GM19099 (cell line): ENCODE results near the gene CSNK1G3.

ENCODE experiments used
- POLR2A ChIP-seq: IDR thresholded peaks from 3 replicates; pipeline ENCODE4 v1.6.1; 2011; ENCODE audit warnings: low read depth; ENCODE audit not compliant: insufficient read length; ENCODE audit errors: extremely low read depth

The CSNK1G3 gene

DNA sequence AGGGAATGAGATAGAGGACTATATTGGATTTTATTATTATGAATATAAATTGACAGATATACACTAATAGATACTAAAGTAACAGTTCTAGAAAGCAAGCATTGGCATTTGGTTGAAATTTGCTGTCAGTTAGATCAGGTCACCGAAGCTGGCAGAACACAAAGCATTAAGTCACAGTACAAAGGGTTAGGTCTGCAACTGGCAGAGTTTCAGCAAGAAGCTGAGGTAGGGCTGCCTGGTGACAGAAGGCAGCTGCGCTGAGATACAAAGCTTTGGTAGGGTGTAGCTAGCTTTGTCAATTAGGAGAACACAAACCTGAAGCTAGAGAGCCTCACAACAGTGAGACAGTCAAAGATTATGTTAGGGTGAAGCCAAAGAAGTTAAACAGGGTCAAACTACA is 6.3 kb upstream of the CSNK1G3 start:
- no peak for TF ChIP-seq POLR2A

DNA sequence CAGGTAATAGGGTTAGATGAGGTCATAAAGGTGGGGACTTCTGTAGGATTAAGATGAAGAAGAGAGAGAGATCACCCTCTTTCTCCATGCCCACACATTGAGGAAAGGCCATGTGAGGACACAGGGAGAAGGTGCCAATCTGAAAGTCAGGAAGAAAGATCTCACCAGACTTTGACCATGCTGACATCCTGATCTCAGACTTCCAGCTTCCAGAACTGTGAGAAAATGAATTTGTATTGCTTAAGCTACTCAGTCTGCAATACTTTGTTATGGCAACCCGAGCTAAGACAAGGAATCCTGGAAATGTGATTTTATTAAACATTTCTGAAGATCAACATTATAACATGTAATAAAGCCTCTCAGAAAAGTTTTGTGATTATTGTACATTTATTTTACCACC is 3.5 kb upstream of the CSNK1G3 start:
- no peak for TF ChIP-seq POLR2A

DNA sequence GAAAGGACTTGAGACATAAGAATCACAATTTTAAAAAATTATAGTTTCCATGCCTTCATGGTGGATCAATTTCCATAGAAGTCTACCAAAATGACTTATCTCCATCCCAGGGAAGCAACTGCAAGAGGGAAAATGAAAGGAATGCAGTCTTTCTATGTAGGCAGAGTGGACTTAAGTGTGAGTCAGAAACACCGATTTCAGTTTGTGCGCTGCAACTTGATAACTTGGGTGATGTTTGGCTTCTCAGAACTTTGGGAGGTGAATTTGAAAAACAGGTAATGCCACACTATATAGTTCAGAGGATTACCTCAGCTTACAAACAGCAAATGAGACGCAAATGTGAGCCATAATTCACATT is 708 bp upstream of the CSNK1G3 start:
- no peak for TF ChIP-seq POLR2A

DNA sequence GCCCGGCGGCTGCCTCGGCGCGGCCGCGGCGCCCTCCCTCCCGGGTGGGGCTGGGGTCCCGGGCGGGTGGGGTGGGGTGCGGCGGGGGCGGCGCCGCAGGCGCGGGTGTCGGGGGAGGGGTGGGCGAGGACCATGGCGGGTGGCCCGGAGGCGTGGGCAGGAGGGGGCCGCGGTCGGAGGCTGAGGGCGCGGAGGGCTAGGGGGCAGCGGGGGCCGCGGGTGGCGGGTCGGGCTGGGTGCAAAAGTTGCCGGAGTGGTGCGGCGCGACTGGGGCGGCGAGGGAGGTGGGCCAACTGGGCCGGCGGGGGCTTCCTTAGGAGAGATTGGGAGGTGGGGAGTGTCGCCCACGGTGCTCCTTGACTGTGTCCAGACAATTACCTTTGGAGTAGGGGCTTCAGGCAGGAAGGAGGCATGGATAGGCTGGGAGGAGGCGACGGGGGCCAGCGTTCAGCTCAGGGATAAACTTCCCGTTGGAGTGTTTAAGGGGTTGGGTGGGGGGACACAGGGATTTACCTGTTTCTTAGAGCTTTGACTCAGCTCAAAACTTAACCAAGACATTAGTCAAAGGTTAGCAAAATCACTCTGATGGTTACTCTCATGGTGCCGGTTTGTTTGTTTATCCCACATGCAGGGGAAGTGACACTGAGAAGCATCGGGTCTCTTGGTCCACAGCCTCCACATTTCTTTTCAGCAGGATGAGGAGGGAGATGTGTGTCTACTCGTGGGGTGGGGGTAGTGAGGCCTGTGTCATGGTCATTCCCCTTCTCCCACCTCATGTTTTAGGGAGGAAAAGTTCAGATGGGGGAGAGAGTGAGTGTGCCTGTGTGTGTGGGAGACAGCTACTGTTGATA is 859 bp downstream of the CSNK1G3 start:
- no peak for TF ChIP-seq POLR2A

DNA sequence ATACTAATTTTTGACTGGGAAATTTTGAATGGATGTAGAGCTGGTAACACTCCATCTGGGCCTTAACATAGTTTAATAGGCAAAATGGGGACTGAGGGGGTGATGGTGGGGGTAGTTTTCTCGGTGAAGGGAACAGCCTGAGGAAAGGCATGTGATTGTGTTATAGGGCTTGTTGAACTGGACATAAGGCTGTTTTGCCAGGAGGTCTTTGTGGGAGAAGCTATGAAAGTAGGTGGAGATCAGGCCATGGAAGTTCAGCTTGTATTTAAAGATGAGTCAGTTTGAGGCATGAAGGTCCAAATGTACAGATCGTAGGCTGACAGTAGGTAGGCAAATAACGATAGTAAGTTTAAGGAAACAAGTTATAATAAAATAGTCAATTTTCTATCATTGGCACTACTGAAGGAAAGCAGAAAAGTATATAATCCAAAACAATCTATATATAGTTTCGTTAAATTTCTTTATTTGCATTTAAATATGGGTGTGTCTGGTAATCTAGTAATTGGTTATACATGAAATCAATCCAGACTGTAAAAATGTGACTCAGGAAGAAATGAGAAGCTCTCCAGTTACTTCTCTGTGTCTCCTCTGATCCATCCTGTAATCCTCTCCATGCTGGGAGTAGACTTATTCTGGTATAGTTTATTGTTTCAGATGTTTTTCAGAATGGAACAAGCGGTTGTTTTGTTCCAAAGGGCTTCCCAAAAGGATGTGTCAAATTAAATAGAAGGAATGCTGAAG is 2.8 kb downstream of the CSNK1G3 start:
- no peak for TF ChIP-seq POLR2A

DNA sequence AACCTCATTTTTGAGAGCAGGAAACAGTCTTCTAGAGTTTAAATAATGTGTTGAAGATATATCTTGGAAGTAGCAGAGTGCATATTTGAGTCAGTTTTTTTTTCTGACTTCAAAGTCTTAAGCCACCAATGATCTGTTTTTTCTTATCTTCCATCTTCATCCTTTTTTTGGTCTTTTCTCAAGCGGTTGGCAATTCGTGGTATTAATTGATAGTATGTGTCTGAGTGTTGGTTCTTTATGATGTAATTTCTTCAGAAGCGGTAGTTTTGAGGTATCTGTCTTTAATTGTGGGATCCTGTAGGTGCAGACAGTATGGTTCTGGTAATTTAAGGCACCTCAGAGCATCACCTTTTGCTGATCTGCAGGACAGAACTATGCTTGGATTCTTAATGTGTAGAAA is 3.9 kb downstream of the CSNK1G3 start:
- no peak for TF ChIP-seq POLR2A

DNA sequence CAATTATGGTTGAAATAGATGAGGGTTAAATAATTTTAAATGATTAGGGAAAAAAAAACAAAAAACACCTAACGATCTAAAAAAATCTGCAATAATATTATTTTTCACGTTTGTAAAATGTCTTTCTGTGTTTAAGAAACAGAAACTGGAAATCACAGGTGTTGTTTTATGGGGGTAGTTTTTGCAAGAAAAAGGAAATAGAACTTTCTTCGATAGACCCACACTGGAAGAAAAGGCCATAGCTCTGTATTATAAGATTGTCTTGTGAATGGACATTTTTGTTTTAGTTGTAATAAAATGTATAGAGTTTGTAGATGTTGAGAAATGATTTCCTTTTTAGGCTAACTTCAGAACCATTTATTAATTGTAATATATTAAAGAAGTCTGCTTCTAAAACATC is 5.5 kb downstream of the CSNK1G3 start:
- TF ChIP-seq POLR2A, result no peak

DNA sequence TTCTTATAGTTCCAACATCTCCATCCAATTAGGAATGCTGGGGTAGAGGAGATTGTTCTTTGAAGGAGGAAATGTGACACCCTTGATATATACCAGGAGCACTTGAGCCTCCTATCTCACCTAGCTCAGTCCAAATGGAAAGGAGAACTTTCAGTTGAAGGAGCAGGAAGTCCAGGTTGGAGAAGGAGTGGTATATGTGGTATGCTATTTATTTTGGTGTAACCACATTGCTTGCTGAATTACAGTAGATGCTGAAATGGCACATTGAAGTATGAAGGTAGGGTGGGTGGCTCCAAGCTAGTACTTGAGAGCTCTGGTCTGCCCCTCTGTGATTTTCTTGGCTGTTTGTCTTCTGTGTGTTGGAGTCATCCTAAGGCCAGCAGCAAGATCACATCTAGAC is 6.1 kb downstream of the CSNK1G3 start:
- TF ChIP-seq POLR2A, result no peak

DNA sequence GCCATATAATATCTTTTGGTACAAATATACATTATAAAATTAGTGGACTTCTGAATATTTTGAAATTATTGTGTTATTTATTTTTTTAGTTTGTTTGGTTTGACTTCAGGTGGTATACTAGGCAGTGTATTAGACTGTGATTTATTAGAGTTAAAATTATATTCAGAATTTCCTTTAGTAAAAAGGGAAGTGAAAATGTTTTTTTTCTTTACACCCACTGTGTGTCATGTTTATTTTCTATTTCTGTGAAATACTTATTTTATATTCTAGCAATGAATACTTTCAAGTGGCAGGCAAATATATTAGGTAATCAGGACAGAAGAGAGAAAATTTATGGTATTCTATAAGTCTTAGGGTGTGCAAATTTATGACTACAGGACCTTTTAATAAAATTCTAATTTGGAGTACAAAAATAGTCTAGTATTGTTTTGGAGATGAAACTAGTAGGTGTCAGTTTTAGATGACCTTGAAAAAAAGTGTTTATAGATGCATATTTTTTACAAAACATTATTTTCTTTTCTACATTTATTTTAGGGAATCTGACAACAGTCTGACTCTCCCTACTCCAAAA is 8.8 kb downstream of the CSNK1G3 start:
- no peak for TF ChIP-seq POLR2A

DNA sequence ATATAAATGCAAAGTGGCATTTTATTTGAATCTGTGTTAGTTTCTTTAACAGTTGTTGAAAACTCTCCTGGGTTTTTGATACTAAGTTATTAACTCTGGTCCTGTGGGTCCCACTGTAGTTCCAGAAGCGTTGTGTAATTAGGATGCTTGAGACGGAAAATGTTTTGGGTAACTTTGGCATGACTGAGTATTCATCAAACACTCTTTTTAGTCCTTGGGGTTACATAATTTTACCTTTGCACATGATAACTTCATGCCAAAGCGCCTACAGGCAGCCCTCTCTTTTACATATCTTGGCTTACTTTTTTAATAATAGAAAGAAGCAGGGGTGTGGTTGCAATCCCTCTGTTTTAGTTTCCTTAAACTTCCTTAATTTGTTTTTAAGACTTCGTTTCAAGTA is 12.2 kb downstream of the CSNK1G3 start:
- TF ChIP-seq POLR2A, result no peak

DNA sequence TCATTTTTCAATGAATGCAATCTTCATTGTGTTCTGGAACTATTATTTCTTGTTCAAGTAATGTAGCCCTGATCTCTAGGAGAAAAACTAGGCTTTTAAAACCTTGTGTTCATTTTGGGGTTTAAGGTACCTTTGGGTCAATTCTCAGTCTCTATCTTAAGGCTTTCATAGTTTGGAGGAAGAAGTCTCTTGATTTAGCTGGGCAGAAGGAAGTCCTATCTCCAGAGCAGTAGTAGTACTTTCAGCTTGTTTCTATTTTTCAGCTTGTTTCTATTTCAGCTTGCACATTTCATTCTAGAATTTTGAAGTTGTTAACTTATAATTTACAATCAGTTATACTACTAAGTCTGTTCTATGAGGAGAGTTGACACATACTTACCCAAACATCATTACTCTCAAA is 15.2 kb downstream of the CSNK1G3 start:
- TF ChIP-seq POLR2A, result no peak

DNA sequence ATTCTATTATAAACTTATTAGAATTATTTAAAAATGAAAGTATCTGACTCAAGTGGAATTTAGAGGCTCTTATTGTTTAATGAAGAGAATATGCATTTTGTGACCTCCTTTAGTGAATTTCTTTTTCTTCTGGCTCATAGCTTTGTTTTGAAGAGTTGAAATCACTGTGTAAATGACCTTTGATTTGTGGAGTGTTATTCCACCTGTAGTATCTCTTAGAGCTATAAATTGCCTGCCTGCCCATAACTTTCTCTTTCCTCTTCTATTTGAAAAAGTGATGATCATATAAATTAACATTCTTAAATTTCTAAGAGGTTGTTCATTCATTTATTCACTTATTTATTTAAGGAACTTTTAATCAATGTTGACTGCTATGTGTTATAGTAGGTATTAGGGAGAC is 16.1 kb downstream of the CSNK1G3 start:
- no peak for TF ChIP-seq POLR2A

DNA sequence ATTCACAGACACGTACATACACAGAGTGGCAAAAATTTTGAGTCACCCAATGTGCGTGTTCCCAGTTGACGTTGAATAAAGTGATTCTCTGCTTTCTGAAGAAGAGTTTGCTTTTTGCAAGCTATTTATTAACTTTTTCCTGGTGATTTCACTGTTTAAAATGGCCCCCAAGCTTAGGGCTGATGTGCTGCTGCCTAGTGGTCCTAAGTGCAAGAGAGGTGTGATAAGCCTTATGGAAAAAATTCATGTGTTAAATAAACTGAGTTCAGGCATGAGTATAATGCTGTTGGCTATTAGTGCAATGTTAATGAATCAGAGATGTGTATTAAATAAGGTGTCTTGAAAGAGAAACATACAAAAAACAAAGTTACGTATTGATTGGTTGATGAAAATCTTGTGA is 16.9 kb downstream of the CSNK1G3 start:
- TF ChIP-seq POLR2A, result no peak

DNA sequence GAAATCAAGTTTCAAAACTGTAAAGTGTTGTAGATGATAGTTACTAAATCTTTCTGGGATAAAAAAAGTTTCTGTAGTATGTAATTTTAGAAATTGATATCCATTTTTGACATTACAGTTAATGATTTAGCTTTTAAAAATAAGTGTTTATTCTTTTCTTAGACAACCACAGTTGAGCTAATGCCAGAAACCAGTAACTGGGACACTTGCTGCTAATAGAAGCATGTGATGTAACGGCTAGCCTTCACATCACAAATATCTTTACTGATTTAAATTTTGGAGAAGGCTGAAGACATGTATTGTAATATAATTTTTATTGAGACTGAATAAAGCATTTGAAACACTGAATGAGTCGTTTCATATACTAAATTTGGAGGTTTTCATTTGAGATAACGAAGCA is 18.8 kb downstream of the CSNK1G3 start:
- no peak for TF ChIP-seq POLR2A

DNA sequence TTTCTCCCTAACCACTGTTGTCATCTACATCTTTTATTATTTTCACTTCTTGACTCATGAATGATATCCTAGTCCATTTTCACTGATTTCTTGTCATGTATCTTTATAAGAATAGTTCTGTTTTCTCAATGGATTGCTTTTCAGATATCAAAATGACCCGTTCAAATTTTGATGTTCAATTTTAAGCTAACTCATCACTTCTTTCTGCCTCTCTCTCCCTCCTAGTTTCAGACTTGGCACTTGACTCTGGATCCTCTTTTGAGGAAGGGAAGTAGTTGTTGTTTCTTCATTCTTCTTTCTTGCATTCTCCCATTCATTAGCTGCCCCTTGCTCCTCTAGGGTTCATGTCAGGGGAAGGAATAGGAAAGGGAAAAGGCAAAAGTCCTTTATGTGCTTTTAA is 23.7 kb downstream of the CSNK1G3 start:
- TF ChIP-seq POLR2A, result no peak

DNA sequence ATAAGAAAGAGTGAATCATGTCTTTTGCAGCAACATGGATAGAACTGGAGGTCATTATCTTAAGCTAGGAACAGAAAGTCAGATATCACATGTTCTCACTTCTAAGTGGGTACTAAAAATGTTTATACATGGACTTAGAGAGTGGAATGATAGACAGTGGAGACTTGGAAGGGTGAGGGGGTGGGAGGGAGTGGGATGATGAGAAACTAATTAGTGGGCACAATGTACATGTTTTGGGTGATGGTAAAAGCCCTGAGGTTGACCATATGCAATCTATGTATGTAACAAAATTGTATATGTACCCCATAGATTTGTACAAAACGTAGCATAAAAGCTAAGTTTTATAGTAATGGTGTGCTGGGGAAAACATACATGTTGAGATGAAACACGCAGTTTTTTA is 25.3 kb downstream of the CSNK1G3 start:
- no peak for TF ChIP-seq POLR2A
